GM12891 (cell line): ENCODE measurements around the gene TCP11.

Experiments used
- POLR2A ChIP-seq: IDR thresholded peaks from 2 replicates; pipeline ENCODE4 v1.6.1; 2011; ENCODE audit warnings: low read depth, low read length, control low read depth
- POLR2AphosphoS5 ChIP-seq: IDR thresholded peaks from 2 replicates; pipeline ENCODE4 v1.6.1; 2011; ENCODE audit warnings: low read depth, low read length, control low read depth
- SPI1 ChIP-seq: IDR thresholded peaks from 2 replicates; pipeline ENCODE4 v1.6.1; 2011; ENCODE audit warnings: low read depth, low read length, control low read depth
- TAF1 ChIP-seq: IDR thresholded peaks from 2 replicates; pipeline ENCODE4 v1.6.1; 2011; ENCODE audit warnings: low read depth, low read length, control low read depth

DNA sequence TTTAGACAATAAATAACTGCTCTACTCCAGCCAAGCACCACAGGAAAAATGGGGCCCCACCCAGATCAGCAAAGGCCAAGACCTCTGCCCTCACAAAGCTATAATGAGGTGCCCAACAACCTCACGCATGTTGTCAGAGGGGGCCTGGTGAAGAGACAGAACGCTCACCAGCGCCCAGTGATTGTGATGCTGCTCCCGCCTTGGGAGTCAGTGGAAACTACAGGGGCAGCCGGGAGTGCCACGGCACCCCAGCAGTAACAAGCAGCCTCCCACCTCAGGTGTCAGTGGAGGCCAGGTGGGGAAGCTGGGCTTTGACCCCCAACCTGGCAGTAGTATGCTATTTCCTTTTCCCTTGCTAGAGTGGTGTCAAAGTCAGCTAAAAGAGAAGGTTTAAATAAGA, 47.4 kb downstream of the TCP11 start:
- TF ChIP-seq POLR2AphosphoS5: no peak
- no peak for TF ChIP-seq TAF1
- no peak for TF ChIP-seq SPI1
- no peak for TF ChIP-seq POLR2A
